GM12878 (cell line): ENCODE measurements around the gene PUSL1. TPM values are rescaled to one million over a fixed set of nuclear protein-coding genes. Genes with fewer than 3 reads are reported as not detected.

Experiments
- ATF7 ChIP-seq: fragments of 450-650 bp; IDR thresholded peaks from 2 replicates; pipeline ENCODE4 v1.6.1; 2016; ENCODE audit warnings: low read depth, mild to moderate bottlenecking
- CHD4 ChIP-seq: fragments of 200-600 bp; sonication (generic); IDR thresholded peaks from 2 replicates; pipeline ENCODE4 v1.6.1; 2016; ENCODE audit warnings: mild to moderate bottlenecking
- CREB1 ChIP-seq: IDR thresholded peaks from 2 replicates; pipeline ENCODE4 v1.6.1; 2012; ENCODE audit warnings: low read depth, mild to moderate bottlenecking, inconsistent platforms
- CREM ChIP-seq: IDR thresholded peaks from 2 replicates; pipeline ENCODE4 v1.6.1; 2014; ENCODE audit warnings: antibody characterized with exemption, low read depth
- E2F8 ChIP-seq: fragments of 450-650 bp; IDR thresholded peaks from 2 replicates; pipeline ENCODE4 v1.6.1; 2018; ENCODE audit warnings: mild to moderate bottlenecking, low read depth, moderate library complexity; ENCODE audit not compliant: partially characterized antibody
- ETV6 ChIP-seq, 2 experiments: fragments of 450-650 bp in 1 of 2; IDR thresholded peaks in 1 of 2; conservative IDR thresholded peaks in 1 of 2; 2 replicates each; pipeline ENCODE4 v1.6.1; 2014; ENCODE audit warnings: antibody characterized with exemption in 1 of 2, borderline replicate concordance in 1 of 2, low read depth in 1 of 2, mild to moderate bottlenecking in 1 of 2, moderate library complexity in 1 of 2
- GATAD2B ChIP-seq: fragments of 450-650 bp; conservative IDR thresholded peaks from 2 replicates; pipeline ENCODE4 v1.6.1; 2017; ENCODE audit warnings: low read depth, mild to moderate bottlenecking, moderate library complexity
- HDAC6 ChIP-seq: fragments of 200-600 bp; sonication (generic); IDR thresholded peaks from one replicate; pipeline ENCODE4 v1.8.0; 2017; ENCODE audit warnings: antibody characterized with exemption; ENCODE audit not compliant: unreplicated experiment
- KLF5 ChIP-seq: fragments of 450-650 bp; IDR thresholded peaks from 2 replicates; pipeline ENCODE4 v1.6.1; 2014; ENCODE audit warnings: mild to moderate bottlenecking; ENCODE audit not compliant: partially characterized antibody
- MAX ChIP-seq: IDR thresholded peaks from 2 replicates; pipeline ENCODE4 v1.6.1; 2012; ENCODE audit warnings: low read depth, low read length, improper control_type of control experiment
- MEF2A ChIP-seq: IDR thresholded peaks from 2 replicates; pipeline ENCODE4 v1.6.1; 2011; ENCODE audit warnings: low read depth, mild to moderate bottlenecking, low read length, moderate library complexity; ENCODE audit not compliant: insufficient read depth
- NFXL1 ChIP-seq: fragments of 450-650 bp; IDR thresholded peaks from 2 replicates; pipeline ENCODE4 v1.6.1; 2017; ENCODE audit warnings: antibody characterized with exemption, mild to moderate bottlenecking, borderline replicate concordance
- NRF1 ChIP-seq: conservative IDR thresholded peaks from 2 replicates; pipeline ENCODE4 v1.6.1; 2011; ENCODE audit warnings: mild to moderate bottlenecking, low read depth, low read length, improper control_type of control experiment
- RB1 ChIP-seq: fragments of 450-650 bp; formaldehyde crosslinking; IDR thresholded peaks from 2 replicates; pipeline ENCODE4 v1.6.1; 2017; ENCODE audit warnings: mild to moderate bottlenecking, borderline replicate concordance
- RELB ChIP-seq: fragments of 450-650 bp; IDR thresholded peaks from 2 replicates; pipeline ENCODE4 v1.6.1; 2017; ENCODE audit warnings: low read depth, mild to moderate bottlenecking, moderate library complexity
- SIN3A ChIP-seq: IDR thresholded peaks from 2 replicates; pipeline ENCODE4 v1.6.1; 2012; ENCODE audit warnings: low read depth, low read length, improper control_type of control experiment
- SKIL ChIP-seq: fragments of 450-650 bp; IDR thresholded peaks from 2 replicates; pipeline ENCODE4 v1.6.1; 2017; ENCODE audit warnings: mild to moderate bottlenecking, low read depth, inconsistent platforms; ENCODE audit not compliant: poor library complexity, severe bottlenecking
- ZBTB33 ChIP-seq: fragments of 450-650 bp; IDR thresholded peaks from 2 replicates; pipeline ENCODE4 v1.6.1; 2017; ENCODE audit warnings: mild to moderate bottlenecking
- polyA plus RNA-seq, 11 experiments: library from polyadenylated mRNA; depleted of rRNA in 4 of 11; unstranded in 6 of 11; stranded (reverse) in 5 of 11; fragments of >200 nt; fragmentation: Nextera tagmentation in 4 of 11; fragmentation: Illumina TruSeq in 1 of 11; extraction: Ambion mirVana in 4 of 11; extraction: Trizol in 1 of 11; gene quantifications; 1 replicate in 1 of 11; 2 replicates in 10 of 11; pipeline versions ENCODE4 v1.2.1 to v1.2.3, GENCODE V29; 2011 to 2016; ENCODE audit warnings: inconsistent platforms in 2 of 11, missing spikeins in 2 of 11, low read depth in 1 of 11
- total RNA-seq, 4 experiments: library from RNA; depleted of rRNA in 3 of 4; stranded (reverse); fragments of >200 nt in 3 of 4; fragmentation: Illumina TruSeq in 1 of 4; extraction: Trizol in 1 of 4; gene quantifications; 2 replicates each; pipeline versions ENCODE4 v1.2.1 to v1.2.3, GENCODE V29; 2013 to 2021

PUSL1 gene
- total and polyA plus RNA-seq, 10 of the 15 experiments (the other 5 are each of a cell fraction or from before 2014, with no cell fraction given): 0.16 to 28.4 (median 15.1) TPM

- TF ChIP-seq MEF2A (0 out of 2 replicates have a peak, but pooled peaks have one; percentile 31), NRF1 (peak; percentile 49), HDAC6 (peak; percentile 68), ETV6 (conservative IDR thresholded peaks at IDR 0.05 in 1 of 2, IDR thresholded peaks at IDR 0.05 in 1 of 2; ENCODE audit: borderline replicate concordance in 1 of 2, low read depth in 1 of 2) (no peak; a peak in 1 of 4 replicates), NFXL1 (no peak), KLF5 (peak; percentile 53), CREB1 (peak; percentile 66), SKIL (no peak), CHD4 (no peak), CREM (peak; percentile 17), RELB (peak; percentile 76; the same call in 1 of the 2 replicates), MAX (peak; percentile 27; the same call in 1 of the 2 replicates), GATAD2B (peak; percentile 29), SIN3A (peak; percentile 90), ZBTB33 (no peak), E2F8 (no peak), ATF7 (no peak), RB1 (peak; percentile 77; the same call in 1 of the 2 replicates)
These were observed at the start of gene PUSL1, which contains the start of gene ACAP3 (continued) for GRCh38 chr1:1307923-1308755.
